Psoas muscle (tissue), 8 donors: ENCODE measurements around the gene GLTPD2. TPM values are rescaled to one million over a fixed set of nuclear protein-coding genes. Genes with fewer than 3 reads are reported as not detected.
A peak's percentile ranks its signal among the peaks of the same experiment; 100 is the strongest.

Experiments used
- ATAC-seq, 4 donors: fragments of 200-7000 bp; cut with Tn5 transposase; one replicate each; pipeline ENCODE4 v1.9.1; 2020; ENCODE audit warnings: moderate library complexity in 3 of 4, mild to moderate bottlenecking in 2 of 4
- DNase-seq, 2 donors: peaks; one replicate each; pipeline ENCODE4 v3.0.0-alpha.2; 2020
- H3K27ac ChIP-seq: fragments of 200-600 bp; one replicate; pipeline ENCODE4 v1.8.0; 2022
- H3K27me3 ChIP-seq, 3 donors: fragments of 200-600 bp in 1 of 3; one replicate each; pipeline versions ENCODE4 v1.6.1 to v1.8.0; 2013 to 2022; ENCODE audit warnings: low read length in 2 of 3, mild to moderate bottlenecking in 2 of 3, moderate library complexity in 1 of 3; ENCODE audit not compliant: insufficient read depth in 3 of 3
- H3K36me3 ChIP-seq, 2 donors: fragments of 200-600 bp in 1 of 2; one replicate each; pipeline versions ENCODE4 v1.6.1 to v1.8.0; 2013 to 2022; ENCODE audit warnings: low read depth in 1 of 2, mild to moderate bottlenecking in 1 of 2, moderate library complexity in 1 of 2; ENCODE audit not compliant: insufficient read depth in 1 of 2
- H3K4me1 ChIP-seq: fragments of 200-600 bp; one replicate; pipeline ENCODE4 v1.8.0; 2022
- H3K4me3 ChIP-seq: fragments of 200-600 bp; one replicate; pipeline ENCODE4 v1.8.0; 2022; ENCODE audit warnings: mild to moderate bottlenecking
- H3K9me3 ChIP-seq: fragments of 200-600 bp; one replicate; pipeline ENCODE4 v1.8.0; 2022
- WGBS, 3 donors: extraction: QIAGEN DNeasy Blood & Tissue Kit; methylation state at CpG; one replicate each; pipeline versions ENCODE4 v1.1.6 to v1.1.7; 2013; 5-methylcytosine and 5-hydroxymethylcytosine counted together
- intact Hi-C, 2 donors: fragments of 100-400 bp; cut with DNase I; formaldehyde crosslinking; loops; one replicate each; pipeline versions ENCODE4 v1.11.0 to v1.14.2; 2022
- polyA plus RNA-seq, 3 donors: library from polyadenylated mRNA; stranded (reverse); fragments of 200-250 nt; gene quantifications; one replicate each; pipeline ENCODE4 v1.2.3, GENCODE V29; 2013
- total RNA-seq, 4 donors: library from RNA; stranded (reverse); fragmentation: NEBNext Ultra II Directional in 2 of 4; extraction: Animal tissue kit (Norgen Biotek cat#: 25700) in 2 of 4; gene quantifications; one replicate each; pipeline versions ENCODE4 v1.2.1 to v1.2.4, GENCODE V29; 2021 to 2023
- TF ChIP-seq, protein P1 (sequence below): fragments of 200-600 bp; IDR thresholded peaks from one replicate; pipeline ENCODE4 v1.8.0; 2022; ENCODE audit warnings: antibody characterized with exemption
- donor health status: healthy with polysubstance abuse.
- donor health status: DM: no; HTN: no; CAD: no; lungs with moderate emphysema.
- donor health status: Bipolar disorder and iron deficiency.
- donor health status: healthy.
- donor health status: DM: yes; HTN: yes; CAD: no.
- donor health status: DM: no; HTN: no; CAD: no.
- donor health status: DM: no; HTN: no; CAD: no.
- donor health status: DM: yes; HTN: yes; CAD: no.

Gene GLTPD2
- total and polyA plus RNA-seq, 7 donors: not detected

DNA sequence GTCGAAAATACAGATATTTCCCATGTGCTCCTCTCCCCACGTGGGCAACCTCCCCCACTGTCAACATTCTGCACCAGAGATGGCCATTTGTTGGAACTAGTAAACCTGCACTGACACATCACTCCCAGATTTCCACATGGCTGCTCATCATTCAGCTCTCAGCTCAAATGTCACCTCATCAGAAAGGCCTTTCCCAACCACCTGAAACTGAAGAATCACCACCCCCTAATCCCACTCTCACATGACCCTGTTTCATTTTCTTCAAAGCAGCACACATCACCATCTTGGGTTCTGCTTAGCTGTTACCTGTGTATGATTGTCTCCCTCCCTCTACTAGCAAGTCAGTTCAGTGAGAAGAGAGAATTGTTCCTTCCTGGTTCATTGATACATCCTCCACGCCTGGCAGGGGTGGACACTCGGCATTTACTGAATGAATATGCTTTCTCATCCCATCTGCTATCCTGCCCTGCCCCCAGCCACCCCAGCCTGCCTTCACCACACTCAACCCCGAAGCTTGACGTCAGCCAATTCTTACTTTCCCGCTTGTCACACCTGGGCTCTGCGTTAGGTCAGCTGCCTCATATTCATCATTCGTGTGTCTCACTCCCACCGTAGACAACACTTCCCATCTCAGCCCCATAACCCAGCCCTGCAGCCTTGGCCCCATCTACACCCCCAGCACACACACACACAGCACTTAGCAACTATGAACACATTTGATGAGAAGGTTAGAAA is 11.9 kb downstream of the GLTPD2 start:
- WGBS, 3 donors: 71 to 77% (median 74%) methylated on average over 10 of the region's 10 CpGs
- H3K36me3 ChIP-seq: peaks cover 10 to 24% of the 10 kb centered on the region in 2 donors
- H3K4me3 ChIP-seq: no peak overlapping the region
- H3K9me3 ChIP-seq: no peaks in the 10 kb centered on the region
- intact Hi-C loops: no loop called here
- DNase-seq (peak in 1 of 2 donors; percentile 8), ATAC-seq (no peak)
- no peak overlapping the region for H3K27ac ChIP-seq
- no peaks in the 10 kb centered on the region for H3K27me3 ChIP-seq
- H3K4me1 ChIP-seq: peaks cover 7% of the 10 kb centered on the region
- TF ChIP-seq, protein P1, sequence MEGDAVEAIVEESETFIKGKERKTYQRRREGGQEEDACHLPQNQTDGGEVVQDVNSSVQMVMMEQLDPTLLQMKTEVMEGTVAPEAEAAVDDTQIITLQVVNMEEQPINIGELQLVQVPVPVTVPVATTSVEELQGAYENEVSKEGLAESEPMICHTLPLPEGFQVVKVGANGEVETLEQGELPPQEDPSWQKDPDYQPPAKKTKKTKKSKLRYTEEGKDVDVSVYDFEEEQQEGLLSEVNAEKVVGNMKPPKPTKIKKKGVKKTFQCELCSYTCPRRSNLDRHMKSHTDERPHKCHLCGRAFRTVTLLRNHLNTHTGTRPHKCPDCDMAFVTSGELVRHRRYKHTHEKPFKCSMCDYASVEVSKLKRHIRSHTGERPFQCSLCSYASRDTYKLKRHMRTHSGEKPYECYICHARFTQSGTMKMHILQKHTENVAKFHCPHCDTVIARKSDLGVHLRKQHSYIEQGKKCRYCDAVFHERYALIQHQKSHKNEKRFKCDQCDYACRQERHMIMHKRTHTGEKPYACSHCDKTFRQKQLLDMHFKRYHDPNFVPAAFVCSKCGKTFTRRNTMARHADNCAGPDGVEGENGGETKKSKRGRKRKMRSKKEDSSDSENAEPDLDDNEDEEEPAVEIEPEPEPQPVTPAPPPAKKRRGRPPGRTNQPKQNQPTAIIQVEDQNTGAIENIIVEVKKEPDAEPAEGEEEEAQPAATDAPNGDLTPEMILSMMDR: no peak

DNA sequence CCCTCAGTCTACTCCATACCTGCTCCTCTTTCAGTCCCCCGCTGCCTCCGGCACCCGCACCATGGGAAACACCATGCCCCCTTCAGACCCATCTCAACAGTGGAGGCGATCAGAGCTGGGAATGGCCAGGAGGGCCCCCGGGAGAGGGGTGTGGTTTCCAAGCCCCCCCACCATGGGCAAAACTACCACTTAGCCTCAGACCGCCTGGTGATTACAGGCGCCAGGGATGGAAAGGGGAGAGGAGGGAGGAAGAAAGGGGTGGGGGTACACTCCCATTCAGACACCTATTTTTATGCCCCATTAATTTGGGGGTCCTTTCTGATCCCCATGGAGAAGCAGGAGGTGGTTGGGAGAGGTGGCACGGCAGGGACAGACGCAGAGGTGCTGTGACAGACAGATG is 13.5 kb downstream of the GLTPD2 start, which contains the start of gene C17orf114:
C17orf114 (minus strand) TSS at position 101 of the 400 bp plus-strand sequence.
- DNase-seq (peak in 1 of 2 donors; percentile 28), ATAC-seq (no peak)
- WGBS, 3 donors: 74 to 80% (median 77%) methylated on average over 9 of the region's 9 CpGs
- H3K27me3 ChIP-seq: no peaks in the 10 kb centered on the region
- no peak within 1 kb of the TSS for H3K4me3 ChIP-seq
- TF ChIP-seq, protein P1: no peak
- peaks cover 4% of the 10 kb centered on the region for H3K4me1 ChIP-seq
- peaks cover 10 to 23% of the 10 kb centered on the region in 2 donors for H3K36me3 ChIP-seq
- intact Hi-C loops: no loop called here
- H3K27ac ChIP-seq: no peak within 1 kb of the TSS
- H3K9me3 ChIP-seq: no peaks in the 10 kb centered on the region

- Histone ChIP-seq H3K27ac (peak overlapping the region; percentile 63), H3K4me1 (peaks cover 16% of the 10 kb centered on the region), H3K27me3 (no peaks in the 10 kb centered on the region), H3K9me3 (no peaks in the 10 kb centered on the region), H3K36me3 (peaks cover 0 to 6% of the 10 kb centered on the region in 2 donors), H3K4me3 (peak overlapping the region; percentile 87)
- 2 to 5% (median 4%) methylated on average over 14 to 16 of the region's 16 CpGs for WGBS, 3 donors
- DNase-seq (no peak), ATAC-seq (no peak)
- intact Hi-C loops: no loop called here
- TF ChIP-seq, protein P1: no peak
Observed at GRCh38 chr17:4806456-4806776, 17.7 kb downstream of the GLTPD2 start.

GRCh38 chr17:4806777-4807604 is 18.2 kb downstream of the GLTPD2 start, which contains the start of gene PLD2:
Gene PLD2 (plus strand): TSS chr17:4807152. CDS start chr17:4807773, 621 bp downstream.
- WGBS, 3 donors: 0 to 1% (median 1%) methylated on average over 41 to 105 of the region's 106 CpGs
- H3K4me3 ChIP-seq: peak within 1 kb of the TSS; percentile 87
- intact Hi-C loops: no loop called here

More at GRCh38 chr17:4806777-4807604, 18.2 kb downstream of the GLTPD2 start, which contains the start of gene PLD2:
- no peaks in the 10 kb centered on the region for H3K9me3 ChIP-seq
- H3K27me3 ChIP-seq: no peaks in the 10 kb centered on the region
- H3K27ac ChIP-seq: peak within 1 kb of the TSS; percentile 63
- ATAC-seq (peak; percentile 96 to 99 (median 98)), DNase-seq (peak; percentile 87 to 92)
- TF ChIP-seq, protein P1: no peak
- H3K4me1 ChIP-seq: peaks cover 16% of the 10 kb centered on the region
- H3K36me3 ChIP-seq: peaks cover 0 to 6% of the 10 kb centered on the region in 2 donors
